Tibial artery (tissue), 4 donors: ENCODE results near the gene TEX2.

ENCODE experiments used
- DNase-seq, 2 donors: peaks; one replicate each; pipeline ENCODE4 v3.0.0-alpha.2; 2019
- H3K27ac ChIP-seq, 2 donors: fragments of 200-600 bp; sonication (generic) in 1 of 2; 1 replicate in 1 of 2; 2 replicates in 1 of 2; pipeline ENCODE4 v1.5.1; 2018 to 2019; ENCODE audit warnings: mild to moderate bottlenecking in 1 of 2
- H3K27me3 ChIP-seq, 2 donors: fragments of 200-600 bp; sonication (generic) in 1 of 2; one replicate each; pipeline versions ENCODE4 v1.5.1 to v1.6.0; 2016 to 2019
- H3K36me3 ChIP-seq, 3 donors: fragments of 200-600 bp; sonication (generic) in 2 of 3; one replicate each; pipeline ENCODE4 v1.5.1; 2016 to 2019; ENCODE audit warnings: mild to moderate bottlenecking in 2 of 3
- H3K4me1 ChIP-seq, 4 donors: fragments of 200-600 bp; sonication (generic) in 2 of 4; 1 replicate in 3 of 4; 2 replicates in 1 of 4; pipeline ENCODE4 v1.5.1; 2016 to 2019
- H3K4me3 ChIP-seq, 2 donors: fragments of 200-600 bp; sonication (generic) in 1 of 2; 1 replicate in 1 of 2; 2 replicates in 1 of 2; pipeline ENCODE4 v1.5.1; 2018 to 2019; ENCODE audit warnings: mild to moderate bottlenecking in 2 of 2
- H3K9me3 ChIP-seq, 3 donors: fragments of 200-600 bp; sonication (generic) in 1 of 3; one replicate each; pipeline ENCODE4 v1.5.1; 2016 to 2019
- CTCF ChIP-seq, 2 experiments: fragments of 200-600 bp in 1 of 2; fragments of 450-650 bp in 1 of 2; IDR thresholded peaks; one replicate each; pipeline ENCODE4 v1.5.1; 2017 to 2019; ENCODE audit warnings: antibody characterized with exemption in 2 of 2, mild to moderate bottlenecking in 1 of 2, moderate library complexity in 1 of 2
- intact Hi-C: fragments of 100-400 bp; cut with DNase I; formaldehyde crosslinking; loops from one replicate; pipeline ENCODE4 v1.15.0; 2023; ENCODE audit warnings: low total_unique reads

TEX2 gene

GRCh38 chr17:64157669-64158180, 105.3 kb downstream of the TEX2 start:
- H3K9me3 ChIP-seq = no peaks in the 10 kb centered on the region
- no peak overlapping the region for H3K4me3 ChIP-seq
- H3K36me3 ChIP-seq = peaks cover 0 to 27% (median 2%) of the 10 kb centered on the region in 3 donors
- no peak overlapping the region for H3K27ac ChIP-seq
- H3K4me1 ChIP-seq = peaks cover 0 to 21% (median 18%) of the 10 kb centered on the region in 4 donors
- intact Hi-C loops = no loop called here
- no peak for DNase-seq
- TF ChIP-seq CTCF (IDR thresholded peaks at IDR 0.05) = no peak
- H3K27me3 ChIP-seq = no peaks in the 10 kb centered on the region

- Histone ChIP-seq H3K36me3 (peaks cover 0 to 36% (median 7%) of the 10 kb centered on the region in 3 donors), H3K4me1 (peaks cover 0 to 26% (median 24%) of the 10 kb centered on the region in 4 donors), H3K4me3 (no peak overlapping the region), H3K27me3 (no peaks in the 10 kb centered on the region), H3K9me3 (no peaks in the 10 kb centered on the region), H3K27ac (peak overlapping the region; percentile 31 to 51)
- intact Hi-C loops = no loop called here
- no peak for DNase-seq
- no peak for TF ChIP-seq CTCF (IDR thresholded peaks at IDR 0.05)
Measured at GRCh38 chr17:64156670-64157069, 106.4 kb downstream of the TEX2 start.

DNA sequence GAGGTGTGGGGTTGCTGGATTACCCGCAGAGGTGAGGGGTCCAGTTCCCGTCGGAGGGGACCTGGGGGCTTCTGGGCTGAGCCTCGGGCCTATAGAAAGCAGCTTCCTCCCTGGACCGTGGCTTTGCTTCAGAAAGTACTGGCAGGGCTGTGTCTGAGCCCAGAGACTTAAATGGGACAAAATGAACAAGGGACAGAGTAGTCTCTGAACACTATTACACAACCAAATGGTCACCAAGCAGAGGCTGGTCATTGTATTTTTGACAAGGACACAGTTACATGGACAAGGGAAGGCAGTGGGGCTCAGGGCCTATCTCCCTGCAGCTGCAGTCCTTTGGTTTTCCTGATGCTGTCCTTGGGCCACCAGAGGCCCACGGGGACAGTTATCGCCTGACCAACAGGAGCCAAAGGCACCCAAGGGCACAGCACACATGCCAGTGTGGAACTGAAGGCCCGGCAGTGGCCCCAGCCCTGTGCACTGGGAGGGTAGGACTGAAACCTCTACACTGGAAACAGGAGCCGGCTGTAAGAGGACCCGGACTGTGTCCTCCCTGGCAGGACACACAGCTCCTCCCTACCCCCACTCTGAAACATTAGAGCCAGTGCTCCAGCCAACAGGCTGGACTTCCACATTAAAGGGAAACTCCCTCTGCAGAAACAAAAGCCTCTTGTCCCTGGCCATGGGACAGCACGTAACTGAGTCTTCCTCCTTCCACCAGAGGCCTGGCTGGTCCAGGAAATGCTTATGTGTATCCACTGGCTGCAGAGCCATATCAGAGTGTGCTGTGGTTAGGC, 107.1 kb downstream of the TEX2 start:
- Histone ChIP-seq H3K36me3 (peaks cover 0 to 36% (median 7%) of the 10 kb centered on the region in 3 donors), H3K27me3 (no peaks in the 10 kb centered on the region), H3K4me3 (peak overlapping the region in 1 of 2 donors; percentile 5), H3K27ac (peak overlapping the region; percentile 31 to 51), H3K9me3 (no peaks in the 10 kb centered on the region), H3K4me1 (peaks cover 0 to 26% (median 24%) of the 10 kb centered on the region in 4 donors)
- intact Hi-C loops = no loop called here
- no peak for TF ChIP-seq CTCF (IDR thresholded peaks at IDR 0.05)
- DNase-seq = peak in 1 of 2 donors; percentile 57

DNA sequence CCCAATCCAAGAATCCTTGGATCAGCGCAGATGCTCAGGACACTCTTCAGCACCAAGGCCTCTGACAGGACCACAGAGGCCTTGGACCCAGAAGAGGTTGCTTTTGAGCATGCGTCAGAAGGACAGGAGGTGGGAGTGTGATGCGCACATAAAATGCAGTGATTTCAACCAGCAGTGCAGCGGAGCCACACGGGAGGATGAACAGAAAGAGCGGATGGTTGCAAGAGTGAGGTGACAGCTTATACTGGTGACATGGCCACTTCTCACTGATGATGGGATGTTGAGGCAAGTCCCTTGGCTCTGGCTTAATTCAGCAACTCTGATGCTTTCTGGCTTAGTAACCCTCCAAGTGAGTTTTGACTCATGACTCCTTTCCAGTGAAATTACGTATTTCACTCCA, 107.9 kb downstream of the TEX2 start:
- no peaks in the 10 kb centered on the region for H3K9me3 ChIP-seq
- peak overlapping the region in 1 of 2 donors; percentile 31 for H3K27ac ChIP-seq
- H3K4me1 ChIP-seq = peaks cover 0 to 29% (median 25%) of the 10 kb centered on the region in 4 donors
- H3K27me3 ChIP-seq = no peaks in the 10 kb centered on the region
- intact Hi-C loops = no loop called here
- no peak for DNase-seq
- TF ChIP-seq CTCF (IDR thresholded peaks at IDR 0.05) = no peak
- H3K36me3 ChIP-seq = peaks cover 0 to 35% (median 15%) of the 10 kb centered on the region in 3 donors
- H3K4me3 ChIP-seq = no peak overlapping the region

DNA sequence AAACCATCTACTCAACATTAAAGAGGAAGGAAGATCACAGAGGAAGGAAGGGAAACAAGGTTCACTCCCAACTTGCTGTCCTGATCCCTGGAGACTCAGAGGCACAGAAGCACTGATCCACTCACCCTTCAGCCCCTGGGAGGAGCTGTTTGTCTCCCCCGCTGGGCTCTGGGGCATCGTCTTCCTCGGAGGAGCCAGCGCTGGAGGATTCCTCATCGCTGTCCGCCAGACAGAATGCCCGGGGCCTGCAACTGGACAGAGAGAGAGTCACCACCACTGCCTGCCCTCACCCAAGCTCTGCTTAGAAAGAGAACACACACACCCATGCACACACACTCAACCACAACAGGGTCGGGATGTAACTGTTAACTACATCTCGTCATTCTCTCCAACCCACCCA, 108.3 kb downstream of the TEX2 start:
- no peak for DNase-seq
- Histone ChIP-seq H3K9me3 (no peaks in the 10 kb centered on the region), H3K36me3 (peaks cover 0 to 39% (median 16%) of the 10 kb centered on the region in 3 donors), H3K4me1 (peaks cover 0 to 29% (median 25%) of the 10 kb centered on the region in 4 donors), H3K27me3 (no peaks in the 10 kb centered on the region), H3K4me3 (no peak overlapping the region), H3K27ac (no peak overlapping the region)
- no peak for TF ChIP-seq CTCF (IDR thresholded peaks at IDR 0.05)
- intact Hi-C loops = loop anchor here (5.0 kb wide), 1 partner anchor 108 kb away; the partner anchor contains the start of gene TEX2
